Measurements from ENCODE around the gene UBB. TPM values are rescaled to one million over a fixed set of nuclear protein-coding genes. Genes with fewer than 3 reads are reported as not detected.
"Not testable (repeated sequence)": the region's sequence is repeated elsewhere in the genome, so short reads cannot be mapped to it uniquely, and the experiment has no call there.

Gene UBB
- total RNA-seq, 4 donors from 2014 or later: 713 to 1,130 (median 983) TPM

GRCh38 chr17:16398270-16399267 lies 17.7 kb downstream of the UBB start:
- Histone ChIP-seq H3K4me3 (no peak overlapping the region), H3K27ac (replicated peaks in 1 of 4) (no peak overlapping the region), H3K4me1 (peaks cover 0 to 4% (median 0%) of the 10 kb centered on the region in 4 donors), H3K27me3 (no peaks in the 10 kb centered on the region), H3K9me3 (no peaks in the 10 kb centered on the region), H3K36me3 (no peaks in the 10 kb centered on the region)
- intact Hi-C loops (cut with DNase I): no loop called here
- no peak for TF ChIP-seq CTCF (IDR thresholded peaks at IDR 0.05)
- DNase-seq (ENCODE audit: extremely low spot score): no peak
- WGBS: 52% methylated on average over 8 of the region's 9 CpGs

- Histone ChIP-seq H3K27me3 (peaks cover 0 to 18% (median 0%) of the 10 kb centered on the region in 4 donors), H3K4me1 (peaks cover 11 to 23% (median 20%) of the 10 kb centered on the region in 4 donors)
- 92% methylated on average over 9 of the region's 9 CpGs for WGBS
- H3K4me3 ChIP-seq; H3K9me3 ChIP-seq; H3K27ac ChIP-seq (replicated peaks in 1 of 4); DNase-seq (ENCODE audit: extremely low spot score); H3K36me3 ChIP-seq; intact Hi-C loops (cut with DNase I): not testable (repeated sequence)
Observed at GRCh38 chr17:16403847-16404246, 23.0 kb downstream of the UBB start.

- Histone ChIP-seq H3K27ac (replicated peaks in 1 of 4) (peak overlapping the region; percentile 64 to 78 (median 74)), H3K4me3 (peak overlapping the region; percentile 56 to 62 (median 60)), H3K9me3 (no peaks in the 10 kb centered on the region), H3K4me1 (peaks cover 11 to 23% (median 20%) of the 10 kb centered on the region in 4 donors), H3K36me3 (no peaks in the 10 kb centered on the region), H3K27me3 (peaks cover 0 to 18% (median 0%) of the 10 kb centered on the region in 4 donors)
- DNase-seq (ENCODE audit: extremely low spot score): no peak
- TF ChIP-seq POLR2A (IDR thresholded peaks at IDR 0.05; ENCODE audit: low read depth) (no peak), CTCF (IDR thresholded peaks at IDR 0.05) (no peak), POLR2AphosphoS5 (IDR thresholded peaks at IDR 0.05) (peak in 1 of 2 donors; percentile 22), EP300 (IDR thresholded peaks at IDR 0.05) (no peak)
- intact Hi-C loops (cut with DNase I): no loop called here
- 8% methylated on average over 51 of the region's 67 CpGs for WGBS
Observed at GRCh38 chr17:16406742-16407674, 26.1 kb downstream of the UBB start.

- H3K9me3 ChIP-seq: no peaks in the 10 kb centered on the region
- H3K4me1 ChIP-seq: peaks cover 11 to 23% (median 20%) of the 10 kb centered on the region in 4 donors
- DNase-seq (ENCODE audit: extremely low spot score): no peak
- peak overlapping the region in 3 of 4 donors; percentile 28 to 62 (median 59) for H3K4me3 ChIP-seq
- H3K27me3 ChIP-seq: peaks cover 0 to 18% (median 0%) of the 10 kb centered on the region in 4 donors
- TF ChIP-seq POLR2AphosphoS5 (IDR thresholded peaks at IDR 0.05) (peak in 1 of 2 donors; percentile 10), CTCF (IDR thresholded peaks at IDR 0.05) (no peak), POLR2A (IDR thresholded peaks at IDR 0.05; ENCODE audit: low read depth) (no peak), EP300 (IDR thresholded peaks at IDR 0.05) (no peak)
- intact Hi-C loops (cut with DNase I): no loop called here
- no peaks in the 10 kb centered on the region for H3K36me3 ChIP-seq
- peak overlapping the region; percentile 64 to 78 (median 74) for H3K27ac ChIP-seq (replicated peaks in 1 of 4)
- 22% methylated on average over 14 of the region's 14 CpGs for WGBS
Observed at GRCh38 chr17:16407911-16408588, 27.2 kb downstream of the UBB start.
